Measurements from ENCODE around the gene FTH1.
"Not testable (repeated sequence)": the region's sequence is repeated elsewhere in the genome, so short reads cannot be mapped to it uniquely, and the experiment has no call there.

The FTH1 gene

DNA sequence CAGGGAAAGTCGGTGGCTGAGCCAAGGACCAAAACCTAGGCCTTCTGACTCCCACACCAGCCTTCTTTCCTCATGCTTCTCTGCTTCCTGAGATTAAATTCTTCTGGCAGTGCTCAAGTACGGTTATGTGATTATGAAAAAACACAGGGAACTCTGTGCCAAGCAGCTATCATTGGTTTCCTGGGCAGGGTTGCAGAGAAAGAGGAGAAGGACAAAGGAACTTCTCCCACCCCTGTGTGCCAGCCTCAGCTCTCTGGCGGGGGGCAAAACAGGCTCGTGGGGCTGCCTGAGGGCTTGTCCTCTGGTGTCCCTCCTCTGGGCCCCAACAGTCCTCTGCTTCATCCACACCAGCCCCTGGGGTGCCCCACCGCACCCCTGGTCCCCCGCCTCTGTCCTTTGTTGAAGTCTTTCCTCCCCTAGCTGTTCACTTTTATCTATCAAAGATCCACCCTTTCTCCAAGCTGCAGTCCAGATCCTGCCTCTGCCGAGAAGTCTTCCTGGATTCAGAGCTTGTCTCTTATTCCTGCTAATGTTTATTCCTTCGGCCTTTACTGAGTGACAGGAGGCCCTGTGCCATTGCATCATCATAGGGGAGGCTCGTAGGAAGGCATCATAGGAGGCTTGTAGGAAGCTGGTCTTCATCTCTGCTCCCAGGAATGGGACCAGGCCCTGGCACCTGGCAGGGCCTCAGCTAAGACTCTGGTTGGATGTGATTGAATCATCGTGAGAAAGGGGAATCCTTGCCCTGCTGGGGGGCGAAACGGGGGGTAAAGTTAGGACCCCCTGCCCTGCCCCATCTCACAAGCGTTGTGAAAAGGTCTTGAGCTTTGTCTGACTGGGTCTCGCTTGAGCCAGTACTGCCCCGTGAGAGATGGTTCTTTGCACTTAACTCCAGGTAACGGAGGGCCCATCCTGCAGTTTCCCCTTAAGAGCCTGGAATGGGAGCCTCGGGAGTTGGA is 11.5 kb upstream of the FTH1 start:
- no peak for DNase-seq (ENCODE audit: low read depth in 2 of 2)

DNA sequence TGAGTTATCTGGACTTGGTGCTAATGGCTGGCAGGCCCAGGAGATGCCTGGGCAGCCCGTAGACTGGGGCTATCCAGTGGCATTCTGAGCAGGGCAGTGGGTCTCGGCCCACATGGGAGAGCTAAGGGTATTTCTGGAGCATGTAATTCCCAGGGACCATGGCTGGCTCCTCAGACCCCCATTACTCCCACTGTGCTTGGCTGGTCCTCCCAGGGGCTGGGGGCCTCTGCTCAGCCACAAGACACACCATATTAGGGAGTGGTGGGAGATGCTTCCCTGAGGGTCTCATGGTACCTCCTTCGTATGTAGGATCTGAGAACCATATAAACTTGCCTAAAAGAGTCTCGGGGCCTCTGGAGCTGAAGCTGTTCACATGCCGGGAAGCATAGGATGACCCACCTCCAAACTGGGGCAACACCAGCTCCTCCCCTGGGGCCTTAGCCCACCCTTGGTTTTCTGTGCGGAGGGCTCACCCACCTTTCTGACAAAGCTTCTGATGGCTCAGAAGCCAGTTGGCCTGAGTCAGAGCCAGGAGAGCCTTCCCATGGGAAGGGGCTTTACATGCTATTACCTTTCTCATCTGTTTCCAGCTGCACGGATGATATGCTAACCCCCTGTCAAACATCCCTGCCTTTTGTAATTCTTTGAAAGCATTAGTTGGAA is 9.5 kb upstream of the FTH1 start:
- no peak for DNase-seq (ENCODE audit: low read depth in 2 of 2)

DNA sequence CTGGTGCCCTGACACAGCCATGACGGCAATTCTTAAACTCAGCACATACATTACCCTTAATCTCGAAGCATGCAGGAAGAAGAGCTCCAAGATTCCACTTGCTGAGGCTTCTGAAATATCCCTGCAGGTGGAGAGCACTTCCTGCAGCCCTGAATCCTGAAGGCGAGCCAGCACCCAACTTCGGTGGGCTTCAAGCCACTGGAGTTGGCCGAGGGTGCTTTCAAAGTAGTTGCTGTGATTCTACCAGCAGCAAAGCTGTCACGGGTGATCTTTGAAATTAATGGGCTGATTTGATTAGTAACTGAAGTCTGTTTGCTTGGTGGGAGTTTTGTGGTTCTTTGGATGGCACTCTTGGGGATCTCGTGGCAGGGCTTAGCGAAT is 9.0 kb upstream of the FTH1 start:
- DNase-seq (ENCODE audit: low read depth in 2 of 2) = no peak

DNA sequence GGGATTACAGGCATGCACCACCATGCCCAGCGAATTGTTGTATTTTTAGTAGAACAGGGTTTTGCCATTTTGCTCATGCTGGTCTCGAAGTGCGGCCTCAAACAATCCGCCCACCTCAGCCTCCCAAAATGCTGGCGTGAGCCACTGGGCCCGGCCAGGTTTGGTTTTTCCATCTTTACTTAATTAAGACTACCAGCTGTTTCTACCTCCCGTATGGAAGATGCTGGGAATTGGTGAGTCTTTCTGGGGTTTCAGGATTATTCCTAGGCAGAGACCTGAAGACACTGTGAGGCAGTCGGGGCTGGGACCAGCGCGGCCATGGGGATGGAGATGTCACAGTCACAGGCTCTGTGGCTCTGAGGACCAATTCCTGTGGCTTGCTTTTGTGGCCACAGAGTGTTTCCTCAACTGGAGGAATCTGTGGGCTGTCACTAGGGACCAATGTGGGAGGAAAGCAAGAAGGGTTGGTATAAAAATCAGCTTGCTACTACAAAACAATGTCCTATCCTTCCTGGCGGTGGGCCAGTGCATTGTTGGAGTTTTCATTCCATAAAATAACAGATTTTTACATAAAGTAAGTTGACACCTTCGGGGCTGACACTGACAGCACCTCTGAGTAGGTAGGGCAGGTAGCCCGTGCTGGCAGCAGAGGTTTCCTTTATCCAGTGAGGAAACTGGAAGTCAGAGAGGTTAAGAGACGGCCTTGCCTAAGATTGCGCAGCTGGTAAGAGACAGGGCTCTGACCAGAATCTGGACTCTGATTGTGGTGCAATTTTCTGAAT is 8.4 kb upstream of the FTH1 start:
- DNase-seq (ENCODE audit: low read depth in 2 of 2) = no peak

DNA sequence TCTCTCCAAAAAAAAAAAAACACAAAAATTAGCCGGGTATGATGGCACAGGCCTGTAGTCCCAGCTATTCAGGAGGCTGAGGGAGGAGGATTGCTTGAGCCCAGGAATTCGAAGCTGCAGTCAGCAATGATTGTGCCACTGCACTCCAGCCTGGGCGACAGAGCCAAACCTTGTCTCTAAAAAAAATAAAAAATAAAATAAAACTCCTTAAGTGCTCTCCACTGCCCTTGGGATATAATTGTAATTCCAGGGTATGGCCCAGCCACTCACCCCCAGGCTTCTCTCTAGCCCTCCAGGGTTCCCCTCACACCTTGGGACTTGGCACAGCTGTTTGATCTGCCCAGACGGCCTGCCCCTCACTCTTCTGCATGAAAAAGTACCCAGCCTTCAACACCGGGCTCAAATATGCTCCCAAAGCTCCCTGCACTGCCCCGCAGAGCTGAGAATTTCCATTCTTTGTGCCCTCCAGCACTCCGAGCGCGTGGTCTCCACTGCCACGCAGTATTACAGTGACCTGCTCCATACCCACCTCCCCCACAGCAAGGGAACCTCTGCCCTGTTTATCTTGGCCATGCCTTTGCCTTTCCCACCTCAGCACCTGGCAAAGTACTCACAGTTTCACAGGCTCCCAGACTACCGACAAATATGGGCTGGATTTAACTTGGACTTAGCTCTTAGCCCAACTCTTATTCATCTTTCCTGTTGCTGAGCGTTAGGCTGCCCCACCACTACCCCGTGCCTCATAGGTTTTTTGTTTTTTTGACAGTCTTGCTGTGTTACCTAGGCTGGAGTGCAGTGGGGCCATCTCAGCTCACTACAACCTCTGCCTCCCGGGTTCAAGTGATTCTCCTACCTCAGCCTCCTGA is 7.6 kb upstream of the FTH1 start:
- no peak for DNase-seq (ENCODE audit: low read depth in 2 of 2)

DNA sequence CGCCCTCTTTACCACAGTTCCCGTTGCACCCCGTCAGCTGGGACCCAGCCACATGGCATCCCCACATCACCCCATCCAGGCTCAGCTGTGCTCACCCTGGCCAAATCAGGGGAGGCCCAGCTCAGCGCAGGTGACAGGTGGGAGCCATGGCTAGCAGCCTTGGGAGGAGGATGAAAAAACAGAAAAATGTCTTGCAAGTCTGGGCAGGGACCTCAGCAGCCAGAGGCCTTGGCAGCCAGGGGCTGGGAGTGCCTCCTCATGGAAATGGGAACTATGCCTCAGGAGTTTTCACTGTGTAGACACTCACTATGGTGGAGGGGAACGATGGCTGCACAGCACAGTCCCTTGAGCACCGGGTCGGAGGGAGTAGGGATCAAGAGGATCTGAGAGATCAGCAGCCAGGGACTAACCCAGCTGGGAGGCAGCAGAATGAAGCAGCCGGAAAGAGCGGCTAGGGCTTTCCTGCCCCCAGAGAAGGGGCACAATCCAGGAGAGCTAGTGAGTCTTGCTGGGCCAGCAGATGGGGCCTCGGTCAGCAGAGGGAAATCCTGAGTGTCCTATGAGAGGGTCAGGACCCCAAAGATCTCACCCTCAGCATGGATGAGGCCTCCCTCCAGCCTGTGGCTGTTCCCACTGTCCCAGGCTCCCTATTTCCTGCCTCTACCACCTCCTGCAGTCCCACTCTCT is 6.2 kb upstream of the FTH1 start:
- no peak for DNase-seq (ENCODE audit: low read depth in 2 of 2)

DNA sequence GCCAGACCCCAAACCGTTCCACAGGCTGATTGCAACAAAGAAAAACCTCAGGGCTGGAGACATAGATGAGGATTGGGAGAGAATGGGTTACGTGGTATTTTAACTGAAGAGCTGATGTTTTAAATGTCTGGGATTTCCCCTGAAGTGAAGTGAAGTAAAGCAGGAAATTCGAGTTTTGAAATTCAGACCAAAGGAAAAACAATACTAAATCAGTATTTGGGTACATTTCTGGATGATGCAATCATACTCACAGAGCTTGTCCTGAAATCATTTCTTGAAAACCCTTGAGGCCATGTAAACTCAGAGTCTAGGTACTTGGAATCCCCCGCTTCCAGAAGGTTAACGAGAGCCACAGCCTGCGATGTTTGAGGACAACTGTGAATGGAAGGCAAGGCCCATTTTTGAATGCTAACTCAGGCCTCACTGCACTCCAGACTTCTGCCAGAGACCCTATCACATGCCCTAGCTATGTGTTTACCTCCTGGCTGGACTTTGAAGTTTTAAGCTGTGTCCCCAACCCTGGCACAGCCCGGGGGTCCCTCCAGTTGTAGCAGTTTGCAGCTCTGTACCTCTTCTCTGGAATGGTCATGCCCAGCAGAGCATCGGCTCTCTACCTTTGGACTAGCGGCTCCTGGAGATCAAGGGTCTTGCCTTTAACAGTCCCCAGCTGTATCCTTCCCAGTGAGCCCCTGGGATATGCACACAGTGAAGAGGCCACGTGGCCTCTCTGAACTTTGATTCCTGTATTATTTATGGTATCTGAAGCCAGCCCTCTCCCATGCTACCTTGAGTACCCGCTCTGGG is 5.4 kb upstream of the FTH1 start:
- DNase-seq (ENCODE audit: low read depth in 2 of 2) = no peak

DNA sequence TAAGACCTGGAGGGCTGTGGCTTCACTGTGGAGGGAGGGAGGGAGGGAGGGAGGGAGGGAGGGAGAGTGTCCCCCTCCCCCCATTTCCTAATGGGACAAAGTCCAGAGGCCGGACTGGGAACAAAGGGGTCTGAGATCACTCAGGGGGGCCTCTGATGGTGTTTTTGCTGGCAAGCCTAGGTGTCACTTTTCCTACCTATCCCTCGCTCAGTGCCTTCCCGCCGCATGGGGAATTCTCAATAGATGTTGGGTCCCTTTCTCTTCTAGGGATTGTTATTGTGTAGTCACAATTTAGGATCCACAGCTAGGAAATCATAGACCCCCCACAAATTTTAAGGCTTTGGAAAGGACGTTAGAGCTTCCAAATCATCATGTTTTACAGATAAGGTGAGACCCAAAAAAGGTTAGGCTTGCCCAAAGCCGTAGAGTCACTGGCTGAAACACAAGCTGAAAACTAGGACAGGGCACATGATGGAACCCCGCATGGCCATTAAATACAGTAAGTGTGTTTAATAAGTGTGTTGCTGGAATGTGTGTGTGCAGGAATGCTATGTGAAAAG is 4.8 kb upstream of the FTH1 start:
- no peak for DNase-seq (ENCODE audit: low read depth in 2 of 2)

DNA sequence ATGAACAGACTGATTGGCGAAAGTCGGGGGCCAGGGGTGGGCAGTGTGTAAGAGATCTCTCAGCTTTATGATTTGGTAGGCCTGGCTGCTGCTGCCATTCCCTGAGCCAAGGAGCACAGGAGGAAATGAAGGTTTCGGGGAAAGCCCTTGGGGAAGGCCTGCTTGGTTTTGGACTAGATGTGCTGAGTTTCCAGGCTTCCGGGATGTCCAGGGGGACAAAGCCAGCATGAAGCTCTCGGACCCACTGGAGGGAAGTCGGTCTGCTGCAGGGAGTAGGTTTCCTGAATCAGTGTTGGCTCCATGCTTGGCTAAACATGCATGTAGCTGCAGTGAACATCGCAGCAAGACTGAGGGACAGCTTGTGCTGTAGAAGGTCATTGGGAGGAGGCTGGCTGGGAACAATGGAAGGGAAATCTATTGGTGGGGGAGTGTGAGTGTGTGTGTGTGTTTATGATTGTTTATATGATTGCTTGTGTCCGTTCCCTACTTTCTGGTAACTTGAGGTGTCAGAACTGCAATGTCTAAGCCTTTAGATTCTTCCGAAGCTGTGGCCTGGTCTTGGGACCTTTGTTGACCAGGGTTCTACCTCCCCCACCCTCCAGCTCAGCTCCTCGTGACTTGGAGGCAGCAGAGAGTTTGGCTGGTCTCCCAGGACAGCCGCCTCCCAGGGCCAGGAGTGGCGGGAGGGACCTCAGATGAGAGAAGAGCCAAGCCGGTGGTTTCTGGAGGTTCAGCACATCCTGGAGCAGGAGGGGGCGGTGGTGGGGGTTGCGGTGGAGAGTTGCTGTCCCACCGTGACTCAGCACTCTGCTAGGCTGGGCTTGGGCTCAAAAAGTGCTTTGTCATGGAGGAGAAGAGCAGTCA is 4.0 kb upstream of the FTH1 start:
- no peak for DNase-seq (ENCODE audit: low read depth in 2 of 2)

DNA sequence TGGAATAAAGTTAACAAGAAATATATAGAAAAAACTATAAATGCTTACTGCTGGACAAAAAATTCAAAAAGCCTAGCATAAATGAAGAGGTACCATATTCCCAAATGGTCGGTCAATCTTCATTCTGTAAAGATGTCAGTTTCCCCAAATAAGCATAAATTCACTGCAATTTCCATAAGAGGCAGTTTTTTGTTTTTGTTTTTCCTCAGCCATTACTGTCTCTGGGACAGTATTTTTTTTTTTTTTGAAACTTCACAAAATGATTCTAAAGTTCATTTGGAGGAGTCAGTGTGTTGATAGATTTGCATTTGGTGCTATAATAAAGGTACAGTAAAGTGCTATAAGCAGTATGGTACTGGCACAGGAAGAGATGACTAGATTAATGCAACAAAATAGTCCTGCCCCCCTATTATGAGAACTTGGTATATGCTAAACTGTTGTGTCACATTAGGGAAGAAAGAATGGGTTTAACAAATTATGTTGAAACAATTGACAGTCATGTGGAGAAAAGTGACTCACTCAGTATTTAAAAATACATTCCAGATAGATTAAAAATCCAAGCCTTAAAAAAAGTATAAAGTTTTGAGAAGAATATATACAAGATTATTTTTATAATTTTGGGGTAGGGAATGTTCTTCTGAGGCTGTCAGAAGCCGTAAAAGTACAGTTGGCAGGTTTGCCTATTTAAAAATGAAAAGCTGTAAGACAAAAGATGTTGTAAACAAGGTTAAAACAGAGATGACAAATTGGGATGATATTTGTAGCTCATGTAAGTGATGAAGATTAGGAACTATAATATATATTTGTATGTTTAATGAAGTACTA is 2.6 kb upstream of the FTH1 start:
- no peak for DNase-seq (ENCODE audit: low read depth in 2 of 2)

DNA sequence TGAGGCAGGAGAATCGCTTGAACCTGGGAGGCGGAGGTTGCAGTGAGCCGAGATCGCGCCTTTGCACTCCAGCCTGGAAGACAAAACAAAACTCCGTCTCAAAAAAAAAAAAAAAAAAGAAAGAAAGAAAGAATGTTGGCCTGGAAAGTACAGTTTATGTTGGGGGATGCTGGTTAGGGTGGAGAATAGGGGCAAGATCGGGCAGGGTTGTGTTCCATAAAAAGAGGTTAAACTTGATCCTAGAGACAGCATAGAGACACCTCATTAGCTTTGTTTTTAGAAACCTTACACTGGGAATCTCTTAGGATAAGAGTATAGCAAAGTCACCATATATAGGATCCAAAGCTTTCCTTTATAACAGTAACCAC is 1.9 kb upstream of the FTH1 start:
- DNase-seq (ENCODE audit: low read depth in 2 of 2) = no peak

DNA sequence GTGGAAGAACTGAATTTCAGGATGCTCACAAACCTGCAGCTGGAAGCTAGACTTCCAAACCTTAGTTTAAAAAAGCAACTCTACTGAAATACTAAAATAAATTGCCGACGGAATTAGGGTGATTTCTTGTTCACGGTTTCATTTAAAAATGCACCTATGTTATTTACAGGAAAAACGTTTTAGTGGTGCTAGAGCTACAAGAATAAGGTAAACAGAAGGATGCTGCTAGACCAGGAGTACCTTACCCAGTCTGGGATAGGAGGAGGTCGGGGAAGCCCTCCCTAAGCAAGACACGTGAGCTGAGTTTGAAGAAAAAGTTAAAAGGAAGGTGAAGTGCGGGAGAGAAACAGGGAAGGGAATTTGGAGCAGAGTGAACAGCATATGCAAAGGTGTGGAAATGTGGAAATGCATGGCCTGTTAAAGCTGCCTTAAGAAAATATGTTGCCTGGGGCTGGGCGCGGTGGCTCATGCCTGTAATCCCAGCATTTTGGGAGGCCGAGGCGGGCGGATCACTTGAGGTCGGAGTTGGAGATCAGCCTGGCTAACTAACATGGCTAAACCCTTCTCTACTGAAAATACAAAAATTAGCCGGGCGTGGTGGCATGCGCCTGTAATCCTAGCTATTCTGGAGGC is 1.4 kb upstream of the FTH1 start:
- DNase-seq (ENCODE audit: low read depth in 2 of 2) = no peak

DNA sequence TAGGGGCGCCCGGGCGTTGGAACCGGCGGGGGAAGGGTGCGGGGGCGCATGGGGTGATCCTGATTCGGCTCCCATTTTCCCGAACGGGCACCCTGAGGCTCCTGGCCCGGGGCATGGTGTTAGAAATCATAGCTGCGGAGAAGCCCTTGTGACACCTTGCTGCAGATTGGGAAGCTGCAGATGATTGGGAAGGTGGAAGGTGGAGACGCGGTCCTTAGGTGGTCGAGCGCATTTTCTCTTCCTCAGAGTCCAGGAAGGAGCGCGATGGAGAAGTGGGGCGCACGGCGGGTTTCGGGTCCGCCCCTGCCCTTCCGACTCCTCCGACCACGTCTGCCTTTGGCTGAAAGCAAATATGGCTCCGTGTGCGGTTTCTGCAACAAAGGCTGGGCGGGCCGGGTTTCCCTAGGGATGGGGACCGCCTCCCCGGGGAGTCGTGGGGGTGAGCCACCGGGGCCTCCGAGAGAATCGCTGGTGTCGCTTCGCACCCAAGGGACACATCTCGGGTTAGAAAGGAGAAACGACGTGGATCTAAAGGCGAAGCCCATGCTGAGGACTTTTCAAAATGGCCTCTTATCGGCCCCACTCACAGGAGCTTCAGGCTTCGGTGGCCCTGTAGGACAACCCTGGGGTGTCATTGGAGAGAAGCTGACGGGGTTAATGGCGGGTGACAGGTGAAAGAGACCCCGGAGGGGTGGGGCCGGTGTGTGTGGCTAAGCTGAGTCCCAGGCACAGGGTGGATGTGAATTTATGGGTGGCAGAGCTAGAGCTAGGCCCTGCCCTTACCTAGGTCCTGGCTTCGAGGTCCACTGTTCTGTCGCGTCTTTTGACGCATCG is 707 bp upstream of the FTH1 start:
- no peak for DNase-seq (ENCODE audit: low read depth in 2 of 2)

DNA sequence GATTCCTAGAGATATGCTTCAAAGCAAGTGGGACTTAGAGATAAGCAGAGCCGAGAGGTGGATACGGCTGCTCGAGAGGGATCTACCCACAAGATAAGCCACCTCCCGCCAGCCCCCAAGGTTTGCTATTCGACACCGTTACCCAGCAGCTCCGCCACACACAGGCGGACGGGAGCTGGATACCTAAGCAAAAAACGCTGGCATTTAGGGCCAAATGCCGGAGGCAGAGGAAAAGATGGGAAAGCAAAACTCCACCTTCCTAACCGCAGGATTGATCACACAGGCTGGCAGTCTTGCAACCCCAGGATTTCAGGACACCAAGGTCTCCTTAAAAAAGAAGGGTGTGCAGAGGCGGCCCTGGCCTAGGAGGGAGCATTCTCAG is 709 bp downstream of the FTH1 start:
- DNase-seq (ENCODE audit: low read depth in 2 of 2) = no peak

DNA sequence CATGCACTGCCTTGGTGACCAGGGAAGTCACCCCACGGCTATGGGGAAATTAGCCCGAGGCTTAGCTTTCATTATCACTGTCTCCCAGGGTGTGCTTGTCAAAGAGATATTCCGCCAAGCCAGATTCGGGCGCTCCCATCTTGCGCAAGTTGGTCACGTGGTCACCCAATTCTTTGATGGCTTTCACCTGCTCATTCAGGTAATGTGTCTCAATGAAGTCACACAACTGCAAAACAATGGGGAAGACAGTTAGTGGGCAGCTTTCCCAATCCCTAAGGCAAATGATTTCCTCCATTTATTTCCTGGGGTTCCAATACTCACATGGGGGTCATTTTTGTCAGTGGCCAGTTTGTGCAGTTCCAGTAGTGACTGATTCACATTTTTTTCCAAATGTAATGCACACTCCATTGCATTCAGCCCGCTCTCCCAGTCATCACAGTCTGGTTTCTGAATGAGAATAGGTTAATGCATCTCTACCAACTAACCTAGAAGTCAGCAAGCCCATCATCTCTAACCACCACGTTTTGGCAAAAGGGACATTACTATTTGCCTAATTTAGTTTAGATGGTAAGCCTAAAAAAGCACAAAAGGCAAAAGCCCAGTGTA is 2.7 kb downstream of the FTH1 start:
- DNase-seq (ENCODE audit: low read depth in 2 of 2) = not testable (repeated sequence)

DNA sequence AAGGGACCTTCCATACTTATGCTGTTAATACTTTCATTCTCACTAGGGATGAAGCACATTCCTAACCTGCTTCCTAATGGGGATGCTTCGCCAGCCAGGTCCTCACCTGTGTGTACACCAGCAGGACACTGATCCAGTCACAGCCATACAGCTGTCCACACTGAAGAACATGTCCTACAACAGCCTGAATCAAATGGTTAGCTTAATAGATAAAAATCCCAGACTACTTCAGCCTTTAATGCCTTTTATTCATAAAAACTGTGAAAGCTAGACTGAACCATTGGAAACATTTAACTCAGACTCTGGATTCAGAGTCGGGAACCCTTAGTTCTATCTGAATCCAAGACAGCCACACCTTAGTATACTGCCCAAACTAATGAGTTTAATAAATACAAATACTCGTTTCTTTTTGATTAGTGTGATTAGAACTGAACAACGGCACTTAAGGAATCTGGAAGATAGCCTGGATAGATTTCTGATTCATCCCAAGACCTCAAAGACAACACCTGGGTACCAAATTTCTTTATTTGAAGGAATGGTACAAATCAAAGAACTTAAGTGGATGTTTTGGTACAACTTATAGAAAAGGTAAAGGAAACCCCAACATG is 3.3 kb downstream of the FTH1 start:
- DNase-seq (ENCODE audit: low read depth in 2 of 2) = no peak
